AG09319 (cell line): ENCODE results near the gene ITSN1.

Source experiments
- DNase-seq: peaks from one replicate; pipeline ENCODE4 v3.0.0-alpha.2; 2010; ENCODE audit warnings: low read depth; ENCODE audit errors: extremely low read depth
- CTCF ChIP-seq: IDR thresholded peaks from 2 replicates; pipeline ENCODE4 v1.5.1; 2011; ENCODE audit warnings: low read depth, mild to moderate bottlenecking, inconsistent platforms, low read length, moderate library complexity

Gene ITSN1

GRCh38 chr21:33828577-33828976, 186.3 kb downstream of the ITSN1 start:
- DNase-seq = no peak
- TF ChIP-seq CTCF = no peak

DNA sequence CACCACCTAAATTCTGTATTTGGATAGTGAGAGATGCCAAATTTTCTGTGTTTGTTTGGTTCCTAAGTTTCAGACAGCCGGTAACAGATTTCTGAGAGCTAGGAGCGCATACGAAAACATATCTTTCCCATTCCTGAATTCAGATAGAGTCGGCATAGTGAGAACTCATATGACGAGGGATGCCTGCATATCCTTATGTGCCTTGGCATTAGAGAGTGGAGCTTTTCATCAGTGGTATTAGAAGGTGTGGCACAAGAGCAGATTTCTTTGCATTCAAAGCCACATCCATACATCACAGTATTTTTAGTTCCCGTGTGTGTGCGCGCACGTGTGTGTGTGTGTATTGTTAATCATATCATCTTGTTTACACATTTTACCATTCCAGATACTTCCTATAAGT, 187.5 kb downstream of the ITSN1 start:
- no peak for TF ChIP-seq CTCF
- DNase-seq = no peak

DNA sequence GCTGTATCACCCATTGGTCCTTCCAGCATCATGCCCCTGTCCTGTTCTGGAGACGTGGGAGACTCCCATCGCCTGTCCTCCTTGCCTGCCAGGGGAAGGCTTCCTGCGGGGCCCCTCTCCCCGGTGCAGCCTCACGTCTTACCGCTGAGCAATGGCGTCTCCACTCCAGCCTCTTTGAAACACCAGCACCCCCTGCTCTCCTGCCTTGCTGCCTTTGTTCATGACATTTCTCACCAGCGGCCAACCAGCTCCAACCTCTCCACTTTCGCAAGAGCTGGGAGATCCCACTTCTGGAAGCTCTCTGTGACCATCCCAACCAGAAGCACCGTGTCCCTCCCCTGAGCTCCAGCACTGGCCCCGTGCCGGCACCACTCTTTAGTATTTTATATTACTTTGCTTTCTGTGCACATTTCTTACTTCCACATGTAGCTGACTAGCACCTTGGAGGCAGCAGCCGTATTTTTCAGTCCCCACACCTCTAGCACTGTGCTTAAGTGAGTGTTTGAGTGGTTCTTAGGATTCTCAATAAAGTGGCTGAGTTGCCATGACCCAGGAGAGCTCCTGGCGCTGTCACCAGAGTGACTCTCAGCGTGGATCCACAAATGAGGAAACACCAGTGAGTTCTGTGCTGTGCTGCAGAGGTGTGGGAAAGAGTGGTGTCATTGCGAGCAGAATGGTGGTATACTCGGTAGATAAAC, 189.8 kb downstream of the ITSN1 start:
- TF ChIP-seq CTCF = no peak
- DNase-seq = no peak

DNA sequence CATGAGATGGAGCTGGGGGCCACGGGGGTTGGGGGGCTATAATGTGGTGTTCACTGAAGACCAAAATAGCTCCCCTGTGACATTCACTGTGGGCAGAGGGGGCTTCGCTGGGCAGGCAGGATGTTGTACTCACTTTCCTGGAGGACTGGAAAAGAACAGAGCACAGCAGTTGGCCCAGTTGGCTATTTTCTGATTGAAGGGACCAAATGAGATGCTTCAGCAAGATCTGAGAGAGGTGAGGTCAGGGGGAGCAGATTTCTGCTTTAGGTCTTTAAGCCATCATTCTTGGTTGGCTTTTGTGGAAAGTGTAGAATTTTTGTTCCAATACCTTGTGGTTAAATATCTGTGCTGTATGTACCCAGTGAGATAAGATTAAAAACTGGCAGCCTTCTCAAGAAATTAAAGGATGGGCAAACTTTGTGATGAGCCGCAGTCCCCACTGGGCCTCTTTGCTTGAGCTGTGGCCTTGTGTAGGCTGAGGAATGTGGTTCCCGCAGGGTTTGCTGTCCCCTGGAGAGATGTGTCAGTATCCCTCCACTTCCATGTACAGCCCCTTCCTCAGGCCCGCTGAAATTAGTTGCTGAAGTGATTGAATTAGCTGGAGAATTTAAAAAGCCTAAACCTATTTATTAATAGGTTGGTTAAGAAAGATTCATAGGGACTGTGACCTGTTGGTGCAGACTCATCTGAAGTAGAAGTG, 192.7 kb downstream of the ITSN1 start:
- no peak for DNase-seq
- TF ChIP-seq CTCF = no peak

GRCh38 chr21:33835920-33836319, 193.6 kb downstream of the ITSN1 start:
- DNase-seq = no peak
- no peak for TF ChIP-seq CTCF

- no peak for TF ChIP-seq CTCF
- no peak for DNase-seq
Measured at GRCh38 chr21:33836408-33836807, 194.1 kb downstream of the ITSN1 start.

- no peak for DNase-seq
- TF ChIP-seq CTCF = no peak
Measured at GRCh38 chr21:33839167-33839716, 196.9 kb downstream of the ITSN1 start.
